ENCODE results near the gene PCDH11X. TPM values are rescaled to one million over a fixed set of nuclear protein-coding genes. Genes with fewer than 3 reads are reported as not detected.
"Not testable (repeated sequence)": the region's sequence is repeated elsewhere in the genome, so short reads cannot be mapped to it uniquely, and the experiment has no call there.

The PCDH11X gene
- total RNA-seq, 1 experiment from 2014 or later = 31.0 TPM

DNA sequence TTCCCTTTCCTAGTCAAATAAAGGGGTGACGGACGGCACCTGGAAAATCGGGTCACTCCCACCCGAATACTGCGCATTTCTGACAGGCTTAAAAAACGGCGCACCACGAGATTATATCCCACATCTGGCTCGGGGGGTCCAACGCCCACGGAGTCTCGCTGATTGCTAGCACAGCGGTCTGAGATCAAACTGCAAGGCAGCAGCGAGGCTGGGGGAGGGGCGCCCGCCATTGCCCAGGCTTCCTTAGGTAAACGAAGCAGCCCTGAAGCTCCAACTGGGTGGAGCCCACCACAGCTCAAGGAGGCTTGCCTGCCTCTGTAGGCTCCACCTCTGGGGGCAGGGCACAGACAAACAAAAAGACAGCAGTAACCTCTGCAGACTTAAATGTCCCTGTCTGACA lies 26.2 kb upstream of the PCDH11X start:
- not testable (repeated sequence) for H3K4me1 ChIP-seq (ENCODE audit: insufficient read depth, low read length); H4K5ac ChIP-seq (ENCODE audit: insufficient read length, low read depth, low read length); H2BK120ac ChIP-seq (ENCODE audit: low read depth, low read length, poor library complexity, severe bottlenecking); H2BK12ac ChIP-seq (ENCODE audit: insufficient read length, low read depth, low read length); H3K23ac ChIP-seq (ENCODE audit: insufficient read length, low read depth, low read length); H3K4me1 Mint-ChIP-seq; H2AK5ac ChIP-seq (ENCODE audit: insufficient read length, low read length); H4K91ac ChIP-seq (ENCODE audit: insufficient read length, low read depth, low read length); H3K9ac ChIP-seq (ENCODE audit: extremely low read depth, insufficient read length, low read length); H2AFZ ChIP-seq (ENCODE audit: low read length); H3K23me2 ChIP-seq (ENCODE audit: insufficient read length, low read depth, low read length, poor library complexity, severe bottlenecking); H2BK20ac ChIP-seq (ENCODE audit: low read depth, low read length, poor library complexity, severe bottlenecking); H4K20me1 ChIP-seq (ENCODE audit: control insufficient read depth, insufficient read depth, insufficient read length); H3K56ac ChIP-seq (ENCODE audit: insufficient read length, low read depth, low read length); H3K27ac ChIP-seq (ENCODE audit: insufficient read length, low read depth, low read length); H3K18ac ChIP-seq (ENCODE audit: insufficient read length, low read depth, low read length); H3K36me3 Mint-ChIP-seq (ENCODE audit: insufficient read depth in 1 of 3, low read depth in 3 of 3); H3K79me2 ChIP-seq (ENCODE audit: insufficient read depth, low read length); H2BK5ac ChIP-seq (ENCODE audit: insufficient read length, low read length); H3K9me3 ChIP-seq (ENCODE audit: control insufficient read depth, low read depth, low read length); H3K9me3 Mint-ChIP-seq; H3K14ac ChIP-seq (ENCODE audit: insufficient read depth, low read length); H2BK15ac ChIP-seq (ENCODE audit: low read depth, low read length); H3T11ph ChIP-seq (ENCODE audit: low read length); H4K8ac ChIP-seq (replicated peaks; ENCODE audit: insufficient read length, low read depth, low read length); H3K27me3 ChIP-seq (ENCODE audit: insufficient read depth, low read length); H3K4me2 ChIP-seq (ENCODE audit: insufficient read depth, insufficient read length, low read length); H3K27me3 Mint-ChIP-seq (ENCODE audit: low read depth); H3K79me1 ChIP-seq (ENCODE audit: insufficient read depth, low read depth, low read length, poor library complexity, severe bottlenecking); H3K4ac ChIP-seq (ENCODE audit: low read depth, low read length)
- DNase-seq = peak; percentile 41
- WGBS (ENCODE audit: extremely low coverage, insufficient read length, low lambda C conversion rate) = no CpG with 5 or more reads among the region's 17 CpGs
- Mint-ChIP-seq H3K4me3 (peak overlapping the region in 1 of 2 experiments; percentile 44; a peak in 2 of 5 replicates), H3K27ac (peak overlapping the region in 1 of 3 experiments; percentile 40; a peak in 1 of 7 replicates)

Data from H9 (cell line).